ENCODE measurements around the gene ACP4. TPM values are rescaled to one million over a fixed set of nuclear protein-coding genes. Genes with fewer than 3 reads are reported as not detected.

The ACP4 gene
- total RNA-seq, 2 donors from 2014 or later = not detected

- intact Hi-C loops (cut with DNase I) = no loop called here
- Histone ChIP-seq H3K9ac (ENCODE audit: low read depth in 2 of 2, low read length in 2 of 2) (no peak overlapping the region), H3K9me3 (no peaks in the 10 kb centered on the region), H3K27ac (no peak overlapping the region), H3K36me3 (no peaks in the 10 kb centered on the region), H3K27me3 (no peaks in the 10 kb centered on the region), H3K4me3 (no peak overlapping the region), H3K4me1 (no peaks in the 10 kb centered on the region)
- DNase-seq = no peak
- no peak for TF ChIP-seq CTCF (IDR thresholded peaks at IDR 0.05)
These were observed 25.2 kb downstream of the ACP4 start for GRCh38 chr19:50815439-50815838.

GRCh38 chr19:50817941-50818858, 28.0 kb downstream of the ACP4 start:
- intact Hi-C loops (cut with DNase I) = no loop called here
- Histone ChIP-seq H3K9ac (ENCODE audit: low read depth in 2 of 2, low read length in 2 of 2) (peak overlapping the region in 1 of 2 donors; percentile 70), H3K4me1 (no peaks in the 10 kb centered on the region), H3K36me3 (no peaks in the 10 kb centered on the region), H3K9me3 (no peaks in the 10 kb centered on the region), H3K27me3 (no peaks in the 10 kb centered on the region), H3K4me3 (peak overlapping the region; percentile 37), H3K27ac (no peak overlapping the region)
- peak; percentile 93 for DNase-seq
- TF ChIP-seq CTCF (IDR thresholded peaks at IDR 0.05) = no peak

- intact Hi-C loops (cut with DNase I) = no loop called here
- Histone ChIP-seq H3K4me1 (no peaks in the 10 kb centered on the region), H3K27ac (no peak overlapping the region), H3K27me3 (no peaks in the 10 kb centered on the region), H3K4me3 (peak overlapping the region; percentile 37), H3K9me3 (no peaks in the 10 kb centered on the region), H3K9ac (ENCODE audit: low read depth in 2 of 2, low read length in 2 of 2) (peak overlapping the region in 1 of 2 donors; percentile 70), H3K36me3 (no peaks in the 10 kb centered on the region)
- no peak for DNase-seq
- no peak for TF ChIP-seq CTCF (IDR thresholded peaks at IDR 0.05)
These were observed 28.8 kb downstream of the ACP4 start for GRCh38 chr19:50818859-50819472.

GRCh38 chr19:50819636-50820035, 29.4 kb downstream of the ACP4 start:
- DNase-seq = no peak
- peak overlapping the region; percentile 19 for H3K4me3 ChIP-seq
- no peaks in the 10 kb centered on the region for H3K36me3 ChIP-seq
- H3K4me1 ChIP-seq = no peaks in the 10 kb centered on the region
- H3K9ac ChIP-seq (ENCODE audit: low read depth in 2 of 2, low read length in 2 of 2) = peak overlapping the region; percentile 58 to 70
- H3K9me3 ChIP-seq = no peaks in the 10 kb centered on the region
- TF ChIP-seq CTCF (IDR thresholded peaks at IDR 0.05) = no peak
- no peaks in the 10 kb centered on the region for H3K27me3 ChIP-seq
- peak overlapping the region; percentile 52 for H3K27ac ChIP-seq
- intact Hi-C loops (cut with DNase I) = no loop called here

- intact Hi-C loops (cut with DNase I) = no loop called here
- DNase-seq = peak; percentile 63
- no peaks in the 10 kb centered on the region for H3K36me3 ChIP-seq
- peak overlapping the region; percentile 58 to 70 for H3K9ac ChIP-seq (ENCODE audit: low read depth in 2 of 2, low read length in 2 of 2)
- no peaks in the 10 kb centered on the region for H3K27me3 ChIP-seq
- no peak for TF ChIP-seq CTCF (IDR thresholded peaks at IDR 0.05)
- no peaks in the 10 kb centered on the region for H3K4me1 ChIP-seq
- H3K27ac ChIP-seq = peak overlapping the region; percentile 52
- H3K4me3 ChIP-seq = peak overlapping the region; percentile 19
- H3K9me3 ChIP-seq = no peaks in the 10 kb centered on the region
These were observed 29.9 kb downstream of the ACP4 start for GRCh38 chr19:50820086-50820485.
